Nephron progenitor cell (in vitro differentiated cells): Measurements from ENCODE around the gene TMEM175.
"Not testable (repeated sequence)": the region's sequence is repeated elsewhere in the genome, so short reads cannot be mapped to it uniquely, and the experiment has no call there.

Experiments
- DNase-seq: peaks from one replicate; pipeline ENCODE4 v3.0.0; 2021
- H3K27ac Mint-ChIP-seq: 2 replicates; pipeline ENCODE4 v1.8.0; 2021; ENCODE audit warnings: mild to moderate bottlenecking, moderate library complexity, mixed read lengths
- H3K27me3 Mint-ChIP-seq: 2 replicates; pipeline ENCODE4 v1.8.0; 2021; ENCODE audit warnings: mild to moderate bottlenecking, low read depth, mixed read lengths; ENCODE audit not compliant: poor library complexity
- H3K36me3 Mint-ChIP-seq: 2 replicates; pipeline ENCODE4 v1.8.0; 2021; ENCODE audit warnings: low read depth, mixed read lengths
- H3K4me1 Mint-ChIP-seq: 2 replicates; pipeline ENCODE4 v1.8.0; 2021; ENCODE audit warnings: mixed read lengths
- H3K4me3 Mint-ChIP-seq: 2 replicates; pipeline ENCODE4 v1.8.0; 2021; ENCODE audit warnings: mild to moderate bottlenecking, moderate library complexity, mixed read lengths
- H3K9me3 Mint-ChIP-seq: 2 replicates; pipeline ENCODE4 v1.8.0; 2021; ENCODE audit warnings: mild to moderate bottlenecking, moderate library complexity, mixed read lengths
- CTCF ChIP-seq: fragments of 200-600 bp; sonication (generic); IDR thresholded peaks from 2 replicates; pipeline ENCODE4 v1.5.0; 2021; ENCODE audit warnings: antibody characterized with exemption

TMEM175 gene

DNA sequence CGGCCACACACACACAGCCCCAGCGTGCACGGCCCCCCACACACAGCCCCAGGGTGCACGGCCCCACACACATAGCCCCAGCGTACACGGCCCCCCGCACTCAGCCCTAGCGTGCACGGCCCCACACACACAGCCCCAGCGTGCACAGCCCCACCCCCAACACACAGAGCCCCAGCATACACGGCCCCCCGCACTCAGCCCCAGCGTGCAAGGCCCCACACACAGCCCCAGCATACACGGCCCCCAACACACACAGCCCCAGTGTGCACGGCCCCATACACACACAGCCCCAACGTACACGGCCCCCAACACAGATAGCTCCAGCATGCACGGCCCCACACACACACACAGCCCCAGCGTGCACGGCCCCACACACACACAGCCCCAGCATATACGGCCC lies 17.7 kb upstream of the TMEM175 start:
- Mint-ChIP-seq H3K27ac (peak overlapping the region; percentile 82), H3K27me3 (peaks cover 3% of the 10 kb centered on the region), H3K4me1 (peaks cover 35% of the 10 kb centered on the region), H3K4me3 (no peak overlapping the region), H3K9me3 (peaks cover 22% of the 10 kb centered on the region), H3K36me3 (peaks cover 38% of the 10 kb centered on the region)
- no peak for DNase-seq
- no peak for TF ChIP-seq CTCF

DNA sequence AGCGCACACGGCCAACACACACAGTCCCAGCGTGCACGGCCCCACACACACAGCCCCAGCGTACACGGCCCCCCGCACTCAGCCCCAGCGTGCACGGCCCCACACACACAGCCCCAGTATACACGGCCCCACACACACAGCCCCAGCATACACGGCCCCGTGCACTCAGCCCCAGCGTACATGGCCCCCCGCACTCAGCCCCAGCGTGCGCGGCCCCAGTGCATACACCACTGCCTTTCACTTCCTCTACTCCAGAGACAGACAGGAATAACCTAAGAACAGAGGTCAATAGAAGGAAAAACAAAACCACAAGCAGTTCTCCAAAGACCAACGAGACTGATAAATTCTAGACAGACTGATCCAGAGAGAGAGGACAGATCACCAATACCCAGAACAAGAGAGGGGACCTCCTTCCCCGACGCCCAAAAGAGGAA lies 17.2 kb upstream of the TMEM175 start:
- H3K9me3 Mint-ChIP-seq = peaks cover 24% of the 10 kb centered on the region
- peaks cover 3% of the 10 kb centered on the region for H3K27me3 Mint-ChIP-seq
- H3K4me1 Mint-ChIP-seq = peaks cover 35% of the 10 kb centered on the region
- DNase-seq = no peak
- H3K4me3 Mint-ChIP-seq = no peak overlapping the region
- peaks cover 43% of the 10 kb centered on the region for H3K36me3 Mint-ChIP-seq
- TF ChIP-seq CTCF = no peak
- H3K27ac Mint-ChIP-seq = peak overlapping the region; percentile 82

DNA sequence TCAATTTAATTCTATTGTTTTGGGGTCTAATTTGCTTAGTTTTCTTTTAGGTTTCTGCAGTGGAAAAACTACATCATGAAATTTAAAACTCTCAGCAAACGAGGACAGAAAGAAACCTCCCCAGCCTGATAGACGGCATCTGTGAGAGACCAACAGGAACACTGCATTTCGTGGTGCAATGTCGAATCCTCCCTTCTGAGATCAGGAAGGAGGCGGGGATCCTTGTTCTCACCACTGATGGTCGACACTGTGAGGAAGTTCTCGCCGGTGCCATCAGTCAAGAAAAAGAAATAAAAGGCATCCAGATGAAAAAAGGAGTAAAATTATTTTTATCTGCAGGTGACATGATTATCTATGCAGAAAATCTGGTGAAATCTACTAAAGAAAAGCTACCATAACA lies 16.7 kb upstream of the TMEM175 start:
- Mint-ChIP-seq H3K27ac (no peak overlapping the region), H3K9me3 (peaks cover 24% of the 10 kb centered on the region), H3K4me1 (peaks cover 35% of the 10 kb centered on the region), H3K4me3 (no peak overlapping the region), H3K36me3 (peaks cover 47% of the 10 kb centered on the region), H3K27me3 (peaks cover 3% of the 10 kb centered on the region)
- DNase-seq = no peak
- TF ChIP-seq CTCF = no peak

DNA sequence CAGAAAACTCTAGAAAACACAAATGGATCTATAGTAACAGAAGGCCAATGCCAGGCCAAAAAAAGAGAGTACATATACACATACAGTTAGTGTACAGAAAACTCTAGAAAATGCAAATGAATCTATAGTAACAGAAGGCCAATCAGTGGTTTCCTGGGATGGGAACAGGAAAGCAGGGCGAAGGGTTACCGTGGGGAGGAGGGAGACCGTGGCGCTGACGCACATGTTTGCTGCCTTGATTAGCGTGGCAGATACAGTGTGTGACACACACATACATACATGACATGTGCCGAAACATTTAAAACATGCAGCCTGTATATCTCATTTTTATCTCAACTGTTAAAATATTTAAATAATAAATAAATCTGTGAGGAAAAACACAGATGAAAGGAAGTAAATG lies 14.8 kb upstream of the TMEM175 start:
- no peaks in the 10 kb centered on the region for H3K27me3 Mint-ChIP-seq
- peaks cover 24% of the 10 kb centered on the region for H3K9me3 Mint-ChIP-seq
- peaks cover 50% of the 10 kb centered on the region for H3K36me3 Mint-ChIP-seq
- DNase-seq = no peak
- TF ChIP-seq CTCF = no peak
- no peak overlapping the region for H3K27ac Mint-ChIP-seq
- H3K4me3 Mint-ChIP-seq = no peak overlapping the region
- H3K4me1 Mint-ChIP-seq = peaks cover 28% of the 10 kb centered on the region

GRCh38 chr4:917992-918391 lies 14.3 kb upstream of the TMEM175 start:
- peaks cover 52% of the 10 kb centered on the region for H3K36me3 Mint-ChIP-seq
- H3K4me3 Mint-ChIP-seq = no peak overlapping the region
- no peak for TF ChIP-seq CTCF
- no peak for DNase-seq
- H3K9me3 Mint-ChIP-seq = peaks cover 24% of the 10 kb centered on the region
- H3K27ac Mint-ChIP-seq = no peak overlapping the region
- H3K4me1 Mint-ChIP-seq = peaks cover 23% of the 10 kb centered on the region
- H3K27me3 Mint-ChIP-seq = no peaks in the 10 kb centered on the region

GRCh38 chr4:918591-918990 lies 13.7 kb upstream of the TMEM175 start:
- not testable (repeated sequence) for H3K4me3 Mint-ChIP-seq, H3K27ac Mint-ChIP-seq, H3K27me3 Mint-ChIP-seq, DNase-seq
- H3K9me3 Mint-ChIP-seq = peaks cover 24% of the 10 kb centered on the region
- H3K36me3 Mint-ChIP-seq = peaks cover 53% of the 10 kb centered on the region
- peaks cover 17% of the 10 kb centered on the region for H3K4me1 Mint-ChIP-seq

- H3K9me3 Mint-ChIP-seq = peaks cover 24% of the 10 kb centered on the region
- H3K36me3 Mint-ChIP-seq = peaks cover 53% of the 10 kb centered on the region
- H3K4me1 Mint-ChIP-seq = peaks cover 16% of the 10 kb centered on the region
- not testable (repeated sequence) for H3K4me3 Mint-ChIP-seq, H3K27me3 Mint-ChIP-seq, H3K27ac Mint-ChIP-seq, DNase-seq
Observed at GRCh38 chr4:919004-919680, 13.1 kb upstream of the TMEM175 start.
